Testis (tissue), 3 donors: ENCODE measurements around the gene ODC1. TPM values are rescaled to one million over a fixed set of nuclear protein-coding genes. Genes with fewer than 3 reads are reported as not detected.

ENCODE experiments used
- DNase-seq: peaks from one replicate; pipeline ENCODE4 v3.0.0-alpha.2; 2019
- H3K27ac ChIP-seq, 2 donors: fragments of 200-600 bp; sonication (generic); one replicate each; pipeline ENCODE4 v1.5.1; 2019
- H3K27me3 ChIP-seq: fragments of 200-600 bp; sonication (generic); one replicate; pipeline ENCODE4 v1.5.1; 2019
- H3K36me3 ChIP-seq: fragments of 200-600 bp; sonication (generic); one replicate; pipeline ENCODE4 v1.5.1; 2017; ENCODE audit warnings: low read depth; ENCODE audit errors: missing control alignments
- H3K4me1 ChIP-seq: fragments of 200-600 bp; sonication (generic); one replicate; pipeline ENCODE4 v1.5.1; 2019
- H3K4me3 ChIP-seq, 2 donors: fragments of 200-600 bp; sonication (generic); one replicate each; pipeline ENCODE4 v1.5.1; 2017 to 2019
- H3K9me3 ChIP-seq: fragments of 200-600 bp; sonication (generic); one replicate; pipeline ENCODE4 v1.5.1; 2017
- POLR2A ChIP-seq: fragments of 450-650 bp; IDR thresholded peaks from one replicate; pipeline ENCODE4 v1.6.1; 2017; ENCODE audit warnings: antibody characterized with exemption, mild to moderate bottlenecking, moderate library complexity
- WGBS, 2 donors: methylation state at CpG; one replicate each; pipeline ENCODE4 v1.1.5; 2018; 5-methylcytosine and 5-hydroxymethylcytosine counted together
- intact Hi-C: fragments of 100-400 bp; cut with DNase I; formaldehyde crosslinking; loops from one replicate; pipeline ENCODE4 v1.15.1; 2023; ENCODE audit warnings: low total_unique reads
- polyA plus RNA-seq: library from polyadenylated mRNA; stranded (reverse); fragments of 350-450 nt; fragmentation: Illumina TruSeq; extraction: RNeasy Lipid Tissue Mini Kit (QIAGEN cat#74804); gene quantifications from one replicate; pipeline ENCODE4 v1.2.3, GENCODE V29; 2014; ENCODE audit warnings: low read depth, low replicate concordance; ENCODE audit not compliant: insufficient read depth
- total RNA-seq, 2 donors: library from RNA; depleted of rRNA; stranded (reverse); fragments of >200 nt; gene quantifications; one replicate each; pipeline ENCODE4 v1.2.3, GENCODE V29; 2016
- TF ChIP-seq, protein P1 (sequence below), 3 experiments: fragments of 450-650 bp in 2 of 3; fragments of 200-600 bp in 1 of 3; sonication (generic) in 1 of 3; IDR thresholded peaks; one replicate each; pipeline ENCODE4 v1.5.1; 2016 to 2019; ENCODE audit warnings: antibody characterized with exemption in 3 of 3, mild to moderate bottlenecking in 2 of 3, moderate library complexity in 1 of 3

ODC1 gene
- total and polyA plus RNA-seq, 3 donors from 2014 or later = 208 to 321 (median 309) TPM

- TF ChIP-seq, protein P1, sequence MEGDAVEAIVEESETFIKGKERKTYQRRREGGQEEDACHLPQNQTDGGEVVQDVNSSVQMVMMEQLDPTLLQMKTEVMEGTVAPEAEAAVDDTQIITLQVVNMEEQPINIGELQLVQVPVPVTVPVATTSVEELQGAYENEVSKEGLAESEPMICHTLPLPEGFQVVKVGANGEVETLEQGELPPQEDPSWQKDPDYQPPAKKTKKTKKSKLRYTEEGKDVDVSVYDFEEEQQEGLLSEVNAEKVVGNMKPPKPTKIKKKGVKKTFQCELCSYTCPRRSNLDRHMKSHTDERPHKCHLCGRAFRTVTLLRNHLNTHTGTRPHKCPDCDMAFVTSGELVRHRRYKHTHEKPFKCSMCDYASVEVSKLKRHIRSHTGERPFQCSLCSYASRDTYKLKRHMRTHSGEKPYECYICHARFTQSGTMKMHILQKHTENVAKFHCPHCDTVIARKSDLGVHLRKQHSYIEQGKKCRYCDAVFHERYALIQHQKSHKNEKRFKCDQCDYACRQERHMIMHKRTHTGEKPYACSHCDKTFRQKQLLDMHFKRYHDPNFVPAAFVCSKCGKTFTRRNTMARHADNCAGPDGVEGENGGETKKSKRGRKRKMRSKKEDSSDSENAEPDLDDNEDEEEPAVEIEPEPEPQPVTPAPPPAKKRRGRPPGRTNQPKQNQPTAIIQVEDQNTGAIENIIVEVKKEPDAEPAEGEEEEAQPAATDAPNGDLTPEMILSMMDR (IDR thresholded peaks at IDR 0.05) = no peak
- no peak for TF ChIP-seq POLR2A
- Histone ChIP-seq H3K27me3 (no peaks in the 10 kb centered on the region), H3K9me3 (no peaks in the 10 kb centered on the region), H3K36me3 (no peaks in the 10 kb centered on the region), H3K4me1 (no peaks in the 10 kb centered on the region), H3K4me3 (no peak overlapping the region), H3K27ac (no peak overlapping the region)
- DNase-seq = no peak
- intact Hi-C loops = no loop called here
- 51 to 54% methylated on average over 1 of the region's 1 CpG for WGBS, 2 donors
Measured at GRCh38 chr2:10486091-10486490, 38.0 kb upstream of the ODC1 start.

DNA sequence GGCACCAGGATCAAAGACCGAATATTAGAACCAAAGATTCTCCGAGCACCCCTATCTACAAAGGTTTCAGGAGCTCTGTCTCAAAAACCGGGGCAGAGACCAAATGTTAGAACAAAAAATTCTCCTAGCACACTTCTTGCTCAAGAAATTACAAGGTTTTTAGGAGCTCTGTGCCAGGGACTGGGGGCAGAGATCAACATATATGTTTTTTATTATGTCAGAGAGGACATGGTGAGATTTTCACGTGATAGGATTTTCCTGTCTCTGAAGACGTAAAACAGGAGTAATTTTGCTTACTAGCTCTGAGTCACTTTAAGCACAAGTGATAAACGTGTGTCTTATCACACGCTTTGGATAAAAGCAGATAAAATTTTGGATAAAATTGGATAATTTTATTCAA, 34.8 kb upstream of the ODC1 start:
- Histone ChIP-seq H3K4me1 (no peaks in the 10 kb centered on the region), H3K27ac (no peak overlapping the region), H3K9me3 (no peaks in the 10 kb centered on the region), H3K36me3 (no peaks in the 10 kb centered on the region), H3K4me3 (no peak overlapping the region), H3K27me3 (no peaks in the 10 kb centered on the region)
- TF ChIP-seq POLR2A = no peak
- TF ChIP-seq, protein P1 (IDR thresholded peaks at IDR 0.05) = no peak
- no peak for DNase-seq
- intact Hi-C loops = no loop called here
- WGBS, 2 donors = 65 to 77% methylated on average over 7 of the region's 7 CpGs

- intact Hi-C loops = no loop called here
- 87 to 92% methylated on average over 8 of the region's 8 CpGs for WGBS, 2 donors
Measured at GRCh38 chr2:10482460-10482859, 34.3 kb upstream of the ODC1 start.

GRCh38 chr2:10481666-10482157, 33.6 kb upstream of the ODC1 start:
- H3K27ac ChIP-seq = no peak overlapping the region
- no peaks in the 10 kb centered on the region for H3K27me3 ChIP-seq
- no peaks in the 10 kb centered on the region for H3K9me3 ChIP-seq
- DNase-seq = no peak
- no peaks in the 10 kb centered on the region for H3K36me3 ChIP-seq
- H3K4me3 ChIP-seq = no peak overlapping the region
- TF ChIP-seq, protein P1 (IDR thresholded peaks at IDR 0.05) = no peak
- no peaks in the 10 kb centered on the region for H3K4me1 ChIP-seq
- intact Hi-C loops = no loop called here
- 90 to 93% methylated on average over 9 to 10 of the region's 10 CpGs for WGBS, 2 donors

More at GRCh38 chr2:10482460-10482859, 34.3 kb upstream of the ODC1 start:
- no peak for DNase-seq
- H3K4me1 ChIP-seq = no peaks in the 10 kb centered on the region
- H3K9me3 ChIP-seq = no peaks in the 10 kb centered on the region
- H3K27ac ChIP-seq = no peak overlapping the region
- no peaks in the 10 kb centered on the region for H3K36me3 ChIP-seq
- H3K27me3 ChIP-seq = no peaks in the 10 kb centered on the region
- H3K4me3 ChIP-seq = no peak overlapping the region
- TF ChIP-seq, protein P1 (IDR thresholded peaks at IDR 0.05) = no peak
- TF ChIP-seq POLR2A = no peak

DNA sequence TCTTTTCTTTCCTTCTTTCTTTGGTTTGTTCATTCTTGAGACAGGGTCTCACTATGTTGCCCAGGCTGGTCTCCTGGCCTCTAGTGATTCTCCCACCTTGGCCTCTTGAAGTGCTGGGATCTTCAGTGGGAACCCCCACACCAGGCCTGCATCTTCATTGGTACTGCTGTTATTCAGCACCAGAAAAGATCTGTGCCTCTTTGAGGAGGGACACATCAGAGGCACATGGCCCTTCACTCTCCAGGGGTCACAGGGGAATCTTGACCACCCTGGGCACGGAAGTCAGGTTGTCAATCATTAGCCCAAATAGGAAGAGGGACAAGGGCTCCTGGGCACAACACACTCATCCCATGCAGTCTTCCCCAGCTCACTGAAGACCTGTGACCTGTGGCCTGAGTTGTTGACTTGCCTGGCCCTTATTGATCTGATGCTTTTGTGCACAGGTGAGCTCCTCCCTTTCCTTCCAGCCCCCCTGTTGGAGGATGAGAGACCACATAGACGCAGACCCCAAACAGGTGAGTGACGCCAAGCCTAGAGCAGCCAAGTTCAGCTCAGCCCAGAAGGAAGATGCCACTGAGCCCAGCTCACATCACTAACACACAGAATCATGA, 33.0 kb upstream of the ODC1 start:
- intact Hi-C loops = no loop called here
- DNase-seq = no peak
- Histone ChIP-seq H3K9me3 (no peaks in the 10 kb centered on the region), H3K27me3 (no peaks in the 10 kb centered on the region), H3K36me3 (no peaks in the 10 kb centered on the region), H3K27ac (no peak overlapping the region), H3K4me3 (no peak overlapping the region), H3K4me1 (no peaks in the 10 kb centered on the region)
- TF ChIP-seq POLR2A = no peak
- TF ChIP-seq, protein P1 (IDR thresholded peaks at IDR 0.05) = no peak
- WGBS, 2 donors = 93 to 100% methylated on average over 2 to 3 of the region's 3 CpGs
